ENCODE data around the gene MGAT2.
A peak's percentile ranks its signal among the peaks of the same experiment; 100 is the strongest.
"Not testable (repeated sequence)": the region's sequence is repeated elsewhere in the genome, so short reads cannot be mapped to it uniquely, and the experiment has no call there.

The MGAT2 gene

GRCh38 chr14:49612251-49612650 lies 8.3 kb upstream of the MGAT2 start:
- no peak for DNase-seq (ENCODE audit: low read depth, low spot score)

GRCh38 chr14:49612671-49613070 lies 7.9 kb upstream of the MGAT2 start:
- no peak for DNase-seq (ENCODE audit: low read depth, low spot score)

- DNase-seq (ENCODE audit: low read depth, low spot score), result no peak
Observed at GRCh38 chr14:49614196-49614595, 6.4 kb upstream of the MGAT2 start.

- DNase-seq (ENCODE audit: low read depth, low spot score), result no peak
Observed at GRCh38 chr14:49615776-49616175, 4.8 kb upstream of the MGAT2 start.

- DNase-seq (ENCODE audit: low read depth, low spot score), result no peak
Observed at GRCh38 chr14:49617852-49618519, 2.6 kb upstream of the MGAT2 start.

GRCh38 chr14:49619273-49619672 lies 1.3 kb upstream of the MGAT2 start:
- DNase-seq (ENCODE audit: low read depth, low spot score), result not testable (repeated sequence)

GRCh38 chr14:49619730-49620129 lies 869 bp upstream of the MGAT2 start:
- DNase-seq (ENCODE audit: low read depth, low spot score), result no peak

GRCh38 chr14:49621114-49621881 lies 699 bp downstream of the MGAT2 start:
- no peak for DNase-seq (ENCODE audit: low read depth, low spot score)

GRCh38 chr14:49622022-49622607 lies 1.5 kb downstream of the MGAT2 start:
- DNase-seq (ENCODE audit: low read depth, low spot score), result no peak

GRCh38 chr14:49623387-49623786 lies 2.8 kb downstream of the MGAT2 start:
- no peak for DNase-seq (ENCODE audit: low read depth, low spot score)

- DNase-seq (ENCODE audit: low read depth, low spot score), result no peak
Observed at GRCh38 chr14:49623941-49624839, 3.6 kb downstream of the MGAT2 start.

- peak; percentile 85 for DNase-seq (ENCODE audit: low read depth, low spot score)
Observed at GRCh38 chr14:49633640-49634546, 13.3 kb downstream of the MGAT2 start.

GRCh38 chr14:49634547-49635334 lies 14.1 kb downstream of the MGAT2 start, which contains the start of gene DNAAF2:
TSS of gene DNAAF2 (minus strand) at chr14:49635244. CDS start at chr14:49635149, 95 bp downstream.
- DNase-seq (ENCODE audit: low read depth, low spot score), result peak; percentile 34

GRCh38 chr14:49636866-49637265 lies 16.3 kb downstream of the MGAT2 start:
- no peak for DNase-seq (ENCODE audit: low read depth, low spot score)

- DNase-seq (ENCODE audit: low read depth, low spot score), result no peak
Observed at GRCh38 chr14:49637534-49638078, 17.0 kb downstream of the MGAT2 start.

GRCh38 chr14:49640540-49641417 lies 20.2 kb downstream of the MGAT2 start:
- no peak for DNase-seq (ENCODE audit: low read depth, low spot score)

- no peak for DNase-seq (ENCODE audit: low read depth, low spot score)
Observed at GRCh38 chr14:49641697-49642129, 21.1 kb downstream of the MGAT2 start.

- DNase-seq (ENCODE audit: low read depth, low spot score), result no peak
Observed at GRCh38 chr14:49642163-49642562, 21.6 kb downstream of the MGAT2 start.
